HG03103 (cell line): ENCODE data around the gene MAP2K1.
"Not testable (repeated sequence)": the region's sequence is repeated elsewhere in the genome, so short reads cannot be mapped to it uniquely, and the experiment has no call there.

ENCODE experiments used
- ATAC-seq: cut with Tn5 transposase; IDR thresholded peaks from one replicate; pipeline ENCODE4 v1.9.1; 2021; ENCODE audit warnings: low read depth; ENCODE audit not compliant: unreplicated experiment

The MAP2K1 gene

GRCh38 chr15:66386204-66387123 lies at the start of gene MAP2K1:
TSS of gene MAP2K1 (plus strand) at chr15:66386912. CDS start at chr15:66387348, 436 bp downstream.
- ATAC-seq, result peak; percentile 73

GRCh38 chr15:66348530-66348929 lies 38.2 kb upstream of the MAP2K1 start:
- ATAC-seq, result not testable (repeated sequence)

GRCh38 chr15:66356077-66356358 lies 30.7 kb upstream of the MAP2K1 start:
- ATAC-seq, result no peak

GRCh38 chr15:66356359-66357236 lies 30.1 kb upstream of the MAP2K1 start, which contains the start of gene TIPIN:
TSS of gene TIPIN (minus strand) at chr15:66356685. CDS start at chr15:66352947, 3,738 bp downstream.
- peak; percentile 87 for ATAC-seq

GRCh38 chr15:66359740-66360139 lies 27.0 kb upstream of the MAP2K1 start:
- ATAC-seq, result no peak

GRCh38 chr15:66361745-66362460 lies 24.8 kb upstream of the MAP2K1 start:
- not testable (repeated sequence) for ATAC-seq

- ATAC-seq, result no peak
These were observed 23.9 kb upstream of the MAP2K1 start for GRCh38 chr15:66362776-66363175.

GRCh38 chr15:66364944-66365528 lies 21.7 kb upstream of the MAP2K1 start:
- ATAC-seq, result no peak

GRCh38 chr15:66369773-66370651 lies 16.7 kb upstream of the MAP2K1 start:
- ATAC-seq, result no peak

- no peak for ATAC-seq
These were observed 12.5 kb upstream of the MAP2K1 start for GRCh38 chr15:66374179-66374578.

GRCh38 chr15:66378814-66379430 lies 7.8 kb upstream of the MAP2K1 start:
- ATAC-seq, result no peak

- not testable (repeated sequence) for ATAC-seq
These were observed 5.3 kb upstream of the MAP2K1 start for GRCh38 chr15:66381376-66381775.

GRCh38 chr15:66387163-66388042 lies 691 bp downstream of the MAP2K1 start:
- no peak for ATAC-seq

- ATAC-seq, result no peak
These were observed 1.3 kb downstream of the MAP2K1 start for GRCh38 chr15:66388043-66388363.

- no peak for ATAC-seq
These were observed 1.9 kb downstream of the MAP2K1 start for GRCh38 chr15:66388576-66388975.

- ATAC-seq, result no peak
These were observed 2.6 kb downstream of the MAP2K1 start for GRCh38 chr15:66389098-66389858.

GRCh38 chr15:66389859-66390381 lies 3.2 kb downstream of the MAP2K1 start:
- ATAC-seq, result no peak
